GM19468 (cell line): Measurements from ENCODE around the gene AP1B1.
"Not testable (repeated sequence)": the region's sequence is repeated elsewhere in the genome, so short reads cannot be mapped to it uniquely, and the experiment has no call there.

Source experiments
- ATAC-seq: cut with Tn5 transposase; IDR thresholded peaks from one replicate; pipeline ENCODE4 v1.9.1; 2021; ENCODE audit warnings: mild to moderate bottlenecking, moderate library complexity, moderate number of reproducible peaks; ENCODE audit not compliant: unreplicated experiment; ENCODE audit errors: extremely low read depth

AP1B1 gene

DNA sequence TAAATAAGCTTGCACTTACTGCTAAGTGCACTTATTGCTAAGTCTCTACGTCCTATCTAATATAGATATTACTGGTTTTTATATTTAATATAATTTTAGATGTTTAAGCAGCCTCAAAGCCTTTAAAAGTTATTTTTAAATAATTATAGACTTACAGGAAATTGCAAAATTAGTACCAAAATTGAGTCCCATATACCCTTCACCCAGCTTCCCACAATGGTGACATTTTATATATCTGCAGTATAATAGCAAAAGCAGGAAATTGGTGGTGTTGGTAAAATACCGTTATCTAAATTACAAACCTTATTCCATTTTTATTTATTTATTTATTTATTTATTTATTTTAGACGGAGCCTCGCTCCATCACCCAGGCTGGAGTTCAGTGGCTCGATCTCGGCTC lies 1.9 kb upstream of the AP1B1 start:
- ATAC-seq = no peak

DNA sequence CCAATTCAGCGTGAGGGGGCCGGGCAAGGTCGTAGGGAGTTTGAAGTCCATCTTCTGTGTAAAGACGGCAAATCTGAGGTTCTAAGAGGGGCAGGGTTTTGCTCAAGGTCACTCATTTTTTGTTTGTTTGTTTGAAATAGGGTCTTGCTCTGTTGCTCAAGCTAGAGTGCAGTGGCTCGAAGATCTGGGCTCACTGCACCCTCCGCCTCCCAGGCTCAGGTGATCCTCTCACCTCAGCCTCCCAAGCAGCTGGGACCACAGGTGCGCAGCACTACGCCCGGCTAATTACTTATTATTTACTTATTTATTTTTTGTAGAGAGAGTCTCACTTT lies 355 bp upstream of the AP1B1 start:
- no peak for ATAC-seq

GRCh38 chr22:29386708-29387107 lies 1.7 kb downstream of the AP1B1 start:
- no peak for ATAC-seq

GRCh38 chr22:29385748-29386147 lies 2.6 kb downstream of the AP1B1 start:
- ATAC-seq = no peak

DNA sequence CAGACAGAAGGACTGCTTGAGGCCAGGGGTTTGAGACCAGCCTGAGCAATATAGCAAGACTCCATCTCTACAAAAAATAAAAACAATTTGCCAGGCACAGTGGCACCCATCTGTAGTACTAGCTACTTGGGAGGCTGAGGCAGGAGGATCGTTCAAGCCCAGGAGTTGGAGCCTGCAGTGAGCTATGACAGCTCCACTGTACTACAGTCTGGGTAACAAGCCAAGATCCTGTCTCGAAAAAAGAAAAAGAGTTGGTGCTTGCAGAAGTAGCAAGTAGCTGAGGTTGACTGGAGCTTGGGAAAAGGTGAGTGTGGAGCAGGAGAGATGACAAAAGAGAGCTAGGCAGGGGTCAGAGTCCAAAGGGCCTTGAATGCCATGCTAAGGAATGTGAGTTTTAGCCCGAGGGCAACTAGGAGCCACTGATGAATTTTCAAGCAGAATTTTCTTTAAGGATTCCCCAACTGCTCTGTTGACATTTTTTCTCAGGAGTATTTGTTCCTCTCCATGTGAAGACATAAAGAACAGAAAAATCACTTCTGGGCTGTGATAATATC lies 3.1 kb downstream of the AP1B1 start:
- ATAC-seq = no peak

GRCh38 chr22:29383740-29384139 lies 4.6 kb downstream of the AP1B1 start:
- ATAC-seq = no peak

DNA sequence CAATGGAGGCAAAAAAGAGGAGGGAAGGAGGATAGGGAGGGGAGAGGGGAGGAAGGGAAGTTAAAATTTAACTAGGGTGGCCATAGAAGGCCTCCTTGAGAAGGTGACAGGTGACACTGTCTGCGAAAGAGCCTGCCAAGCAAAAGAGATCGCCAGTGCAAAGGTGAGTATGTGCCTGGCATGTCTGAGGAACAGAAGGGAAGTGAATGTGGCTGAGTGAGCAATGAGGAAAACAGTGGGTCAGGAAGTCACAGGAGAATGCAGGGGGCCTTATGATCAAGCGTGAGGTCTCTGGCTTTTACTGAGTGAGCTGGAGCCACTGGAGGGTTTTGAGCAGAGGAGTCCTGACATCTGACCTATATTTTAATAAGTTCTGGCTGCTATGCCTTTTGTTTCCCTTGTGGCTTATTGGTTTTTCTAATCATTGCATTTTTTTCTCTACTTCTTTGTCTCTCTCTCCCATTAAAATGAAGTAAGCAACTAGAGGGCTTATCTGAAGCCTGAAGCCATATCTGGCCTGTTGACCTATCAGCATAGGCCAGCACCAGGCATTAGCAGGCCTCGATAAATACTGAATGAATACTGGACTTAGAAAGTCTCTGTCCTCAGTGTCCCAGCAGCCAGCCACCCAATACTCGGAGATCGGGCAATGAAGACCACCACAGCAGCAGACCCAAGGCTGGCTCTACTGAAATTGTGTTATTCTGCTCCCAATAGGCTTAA lies 5.6 kb downstream of the AP1B1 start:
- ATAC-seq = no peak

DNA sequence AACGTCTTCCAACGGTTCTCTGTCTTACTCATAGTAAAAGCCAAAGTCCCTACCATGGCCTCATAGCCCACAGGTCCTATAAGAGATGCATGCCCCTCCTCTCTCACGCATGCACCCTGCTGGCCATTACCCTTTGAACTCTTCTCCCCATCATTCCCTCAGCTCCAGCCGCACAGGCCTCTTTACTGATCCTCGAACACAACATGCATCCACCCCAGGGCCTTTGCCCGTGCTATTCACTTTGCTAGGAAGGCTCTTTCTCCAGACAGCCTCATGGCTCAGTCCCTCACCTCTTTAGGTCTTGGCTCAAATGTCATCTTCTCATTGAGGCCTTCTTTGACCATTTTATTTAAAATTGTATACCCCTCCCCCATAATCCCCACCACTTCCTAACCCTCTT lies 7.5 kb downstream of the AP1B1 start:
- ATAC-seq = no peak

DNA sequence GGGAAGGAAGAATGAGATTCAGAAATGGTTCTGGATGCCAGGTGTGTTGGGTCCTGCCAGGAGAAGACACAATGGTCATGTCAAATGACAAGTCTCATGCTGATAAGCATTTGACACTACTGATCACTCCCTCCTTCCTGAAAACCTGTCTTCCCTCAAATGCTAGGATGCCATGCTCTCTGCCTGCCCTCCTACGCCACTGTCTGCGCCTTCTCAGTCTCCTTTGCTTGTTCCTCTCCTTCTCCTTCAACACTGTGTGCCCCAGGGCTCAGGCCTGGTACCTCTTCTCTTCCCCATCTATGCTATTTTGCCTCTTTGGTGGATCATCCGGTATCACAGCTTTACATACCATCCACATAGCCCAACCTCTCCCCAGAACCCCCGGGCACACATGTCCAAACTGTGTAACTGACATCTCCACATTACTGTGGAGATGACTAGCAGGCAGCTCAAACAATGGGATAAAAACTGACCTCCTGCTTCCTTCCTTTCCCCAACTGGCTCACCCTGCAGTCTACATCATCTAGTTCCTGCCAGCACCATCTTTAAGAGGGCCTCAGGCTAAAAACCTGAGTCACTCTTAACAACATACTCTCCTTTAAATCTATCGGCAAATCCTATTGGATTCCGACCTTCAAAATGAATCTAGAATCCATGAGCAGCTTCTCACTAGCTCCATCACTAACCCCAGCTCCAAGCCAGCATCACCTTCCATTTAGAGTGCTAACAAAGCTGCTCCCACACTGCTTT lies 8.2 kb downstream of the AP1B1 start:
- no peak for ATAC-seq

- ATAC-seq = no peak
Measured at GRCh38 chr22:29379258-29379657, 9.1 kb downstream of the AP1B1 start.

- no peak for ATAC-seq
Measured at GRCh38 chr22:29377979-29378378, 10.4 kb downstream of the AP1B1 start.

DNA sequence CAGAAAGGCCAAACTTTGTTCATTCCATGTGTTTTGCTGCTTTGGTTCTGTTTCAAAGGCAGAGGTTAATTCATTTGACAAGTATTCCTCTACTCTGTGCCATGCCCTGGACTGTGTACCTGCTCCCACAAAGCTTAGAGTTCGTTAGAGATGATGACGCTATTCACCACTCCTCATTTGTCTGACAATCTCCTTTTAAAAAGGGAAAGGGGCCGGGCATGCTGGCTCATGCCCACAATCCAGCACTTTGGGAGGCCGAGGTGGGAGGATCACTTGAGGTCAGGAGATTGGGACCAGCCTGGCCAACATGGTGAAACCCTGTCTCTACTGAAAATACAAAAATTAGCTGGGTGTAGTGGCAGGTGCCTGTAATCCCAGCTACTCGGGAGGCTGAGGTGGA lies 11.7 kb downstream of the AP1B1 start:
- ATAC-seq = not testable (repeated sequence)

- no peak for ATAC-seq
Measured at GRCh38 chr22:29375398-29376076, 12.8 kb downstream of the AP1B1 start.

DNA sequence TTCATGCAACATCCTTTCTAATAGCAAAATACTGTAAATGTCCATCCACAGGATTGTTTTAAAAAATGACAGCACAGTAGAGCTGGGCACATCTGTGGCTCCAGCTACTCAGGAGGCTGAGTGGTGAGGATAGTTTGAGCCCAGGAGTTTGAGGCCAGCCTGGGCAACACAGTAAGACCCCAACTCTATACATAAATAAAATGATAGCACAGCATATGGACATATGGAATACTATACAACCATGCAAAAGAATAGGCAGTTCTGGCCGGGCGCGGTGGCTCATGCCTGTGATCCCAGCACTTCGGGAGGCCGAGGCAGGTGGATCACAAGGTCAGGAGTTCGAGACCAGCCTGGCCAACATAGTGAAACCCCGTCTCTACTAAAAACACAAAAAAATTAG lies 13.6 kb downstream of the AP1B1 start:
- ATAC-seq = not testable (repeated sequence)

DNA sequence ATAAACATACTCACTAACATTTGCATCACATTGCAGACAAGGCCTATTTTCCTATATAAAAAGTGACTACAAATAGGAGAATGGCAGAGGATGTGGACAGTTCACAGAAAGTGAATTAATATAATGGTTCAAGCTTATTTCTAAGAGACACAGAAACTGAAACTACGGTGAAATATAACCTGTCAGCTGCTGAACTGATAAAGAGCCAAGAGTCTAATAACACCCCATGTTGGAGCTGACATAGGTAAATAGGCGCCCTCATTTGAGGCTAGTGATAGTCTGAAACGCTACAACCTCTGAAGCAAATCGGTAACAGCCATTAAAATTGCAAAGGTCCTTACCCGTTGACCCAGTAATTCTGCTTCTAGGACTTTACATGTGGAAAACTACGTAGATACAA lies 14.0 kb downstream of the AP1B1 start:
- no peak for ATAC-seq

DNA sequence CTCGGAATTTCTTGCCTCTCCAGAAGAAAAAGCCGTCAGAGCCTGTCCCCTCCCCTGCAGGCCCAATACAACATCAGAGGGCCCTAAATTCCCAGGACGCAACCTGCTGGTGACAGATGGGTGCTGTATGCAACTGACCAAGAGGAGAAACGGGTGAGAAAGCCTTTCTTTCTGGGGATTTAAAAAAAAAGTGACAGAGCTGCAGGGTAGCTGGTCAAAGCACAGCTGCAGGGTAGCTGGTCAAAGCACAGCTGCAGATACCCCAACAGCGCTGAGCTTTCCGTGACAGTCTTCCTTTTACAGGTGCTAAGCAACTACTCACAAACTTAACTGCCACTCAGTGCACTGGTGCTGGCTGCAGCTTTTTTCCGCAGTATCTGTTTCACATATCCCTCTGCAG lies 17.8 kb downstream of the AP1B1 start:
- no peak for ATAC-seq

GRCh38 chr22:29369460-29369859 lies 18.9 kb downstream of the AP1B1 start:
- no peak for ATAC-seq

DNA sequence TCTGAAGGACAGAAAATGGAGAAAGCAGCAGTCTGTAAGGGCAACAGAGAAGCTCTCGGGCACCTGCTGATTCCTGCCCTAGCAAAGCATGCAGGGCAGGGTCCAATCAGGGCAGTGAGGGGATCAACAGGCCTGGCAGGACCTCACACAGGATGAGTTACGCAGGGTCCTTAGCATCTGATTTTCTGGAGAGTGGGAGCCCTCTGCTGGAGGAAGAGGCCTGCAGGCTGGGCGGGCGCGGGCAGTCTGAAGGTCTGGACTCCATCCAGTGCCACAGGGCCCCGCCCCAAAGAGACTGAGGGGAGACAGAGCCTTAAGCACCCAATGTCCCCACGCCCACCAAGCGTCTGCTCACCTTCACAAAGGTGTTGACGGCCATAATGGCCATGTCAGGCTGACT lies 28.9 kb downstream of the AP1B1 start:
- ATAC-seq = no peak

DNA sequence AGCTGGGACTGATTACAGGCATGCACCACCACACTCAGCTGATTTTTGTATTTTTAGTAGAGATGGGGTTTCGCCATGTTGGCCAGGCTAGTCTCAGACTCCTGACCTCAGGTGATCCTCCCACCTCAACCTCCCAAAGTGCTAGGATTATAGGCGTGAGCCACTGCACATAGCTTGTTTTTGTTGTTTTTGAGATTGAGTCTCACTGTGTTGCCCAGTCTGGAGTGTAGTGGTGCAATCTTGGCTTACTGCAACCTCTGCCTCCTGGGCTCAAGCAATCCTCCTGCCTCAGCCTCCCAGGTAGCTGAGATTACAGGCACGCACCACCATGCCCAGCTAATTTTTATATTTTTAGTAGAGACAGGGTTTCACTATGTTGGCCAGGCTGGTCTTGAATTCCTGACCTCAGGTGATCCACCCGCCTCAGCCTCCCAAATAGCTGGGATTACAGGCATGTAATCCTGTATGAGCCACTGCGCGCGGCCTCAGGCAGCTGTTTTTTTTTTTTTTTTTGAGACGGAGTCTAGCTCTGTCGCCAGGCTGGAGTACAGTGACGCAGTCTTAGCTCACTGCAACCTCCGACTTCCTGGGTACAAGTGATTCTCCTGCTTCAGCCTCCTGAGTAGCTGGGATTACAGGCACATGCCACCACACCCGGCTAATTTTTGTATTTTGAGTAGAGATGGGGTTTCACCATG lies 31.0 kb downstream of the AP1B1 start:
- not testable (repeated sequence) for ATAC-seq

DNA sequence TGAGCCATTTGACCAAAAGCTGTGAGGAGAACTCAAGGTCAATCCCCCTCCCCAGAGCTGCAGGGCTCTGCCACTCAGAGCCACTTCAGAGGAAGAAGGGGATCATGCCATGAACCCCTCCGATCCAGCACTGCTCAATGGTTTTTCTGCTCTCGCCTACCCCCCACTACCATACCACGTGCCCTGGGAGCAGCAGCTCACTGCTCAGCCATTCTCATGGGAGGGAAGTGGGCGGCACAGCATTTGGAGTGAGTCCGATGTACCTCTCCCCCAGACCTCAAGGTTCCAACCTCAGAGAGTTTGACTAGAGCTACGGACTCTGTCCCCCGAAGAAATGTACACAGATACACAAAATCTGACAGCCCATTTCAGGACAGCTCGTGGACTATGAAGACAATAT lies 34.5 kb downstream of the AP1B1 start:
- no peak for ATAC-seq

GRCh38 chr22:29353286-29353685 lies 35.1 kb downstream of the AP1B1 start:
- ATAC-seq = no peak
